CD8-positive, alpha-beta memory T cell (primary cell): ENCODE data around the gene KLHL1. TPM values are rescaled to one million over a fixed set of nuclear protein-coding genes. Genes with fewer than 3 reads are reported as not detected.

Experiments used
- CTCF ChIA-PET: fragments of 350-600 bp; sonication (Branson Sonifier 250); formaldehyde crosslinking; loops from one replicate; lab custom pipeline; 2021; ENCODE audit warnings: antibody characterized with exemption; lab: Charles Lee
- POLR2A ChIA-PET: fragments of 350-600 bp; sonication (Branson Sonifier 250); formaldehyde crosslinking; loops from one replicate; lab custom pipeline; 2021; ENCODE audit warnings: antibody characterized with exemption; lab: Charles Lee
- DNase-seq, 5 donors: peaks; one replicate each; pipeline versions ENCODE4 v3.0.0 to v3.0.0-alpha.2; 2020 to 2022; ENCODE audit warnings: mixed read lengths in 1 of 5
- H3K27ac ChIP-seq: one replicate; pipeline ENCODE4 v1.7.0; 2013; ENCODE audit warnings: low read depth, mild to moderate bottlenecking, low read length, moderate library complexity
- H3K27me3 ChIP-seq: 2 replicates; pipeline ENCODE4 v1.7.0; 2013; ENCODE audit warnings: low read length, mild to moderate bottlenecking; ENCODE audit not compliant: insufficient read depth, poor library complexity, severe bottlenecking
- H3K36me3 ChIP-seq: 2 replicates; pipeline ENCODE4 v1.7.0; 2013; ENCODE audit warnings: mild to moderate bottlenecking, low read length, moderate library complexity; ENCODE audit not compliant: insufficient read depth
- H3K4me1 ChIP-seq: 2 replicates; pipeline ENCODE4 v1.7.0; 2013; ENCODE audit warnings: mild to moderate bottlenecking, low read length, moderate library complexity; ENCODE audit not compliant: insufficient read depth
- H3K4me3 ChIP-seq: 2 replicates; pipeline ENCODE4 v1.7.0; 2013; ENCODE audit warnings: mild to moderate bottlenecking, low read length
- H3K9me3 ChIP-seq: 2 replicates; pipeline ENCODE4 v1.7.0; 2013; ENCODE audit warnings: mild to moderate bottlenecking, low read length
- H3K27ac Mint-ChIP-seq, 8 donors: one replicate each; pipeline ENCODE4 v1.8.0; 2020 to 2021; ENCODE audit warnings: mixed read lengths in 8 of 8, mild to moderate bottlenecking in 6 of 8, inconsistent platforms in 3 of 8, moderate library complexity in 3 of 8
- H3K27me3 Mint-ChIP-seq, 2 donors: one replicate each; pipeline ENCODE4 v1.8.0; 2020 to 2021; ENCODE audit warnings: mixed read lengths in 2 of 2, mild to moderate bottlenecking in 1 of 2, moderate library complexity in 1 of 2
- H3K36me3 Mint-ChIP-seq, 3 donors: one replicate each; pipeline ENCODE4 v1.8.0; 2020 to 2021; ENCODE audit warnings: mixed read lengths in 3 of 3, inconsistent platforms in 1 of 3, mild to moderate bottlenecking in 1 of 3
- H3K4me1 Mint-ChIP-seq, 3 donors: one replicate each; pipeline ENCODE4 v1.8.0; 2020 to 2021; ENCODE audit warnings: mixed read lengths in 3 of 3, inconsistent platforms in 1 of 3, mild to moderate bottlenecking in 1 of 3
- H3K4me3 Mint-ChIP-seq, 7 donors: one replicate each; pipeline ENCODE4 v1.8.0; 2020 to 2021; ENCODE audit warnings: mixed read lengths in 7 of 7, mild to moderate bottlenecking in 6 of 7, moderate library complexity in 4 of 7, inconsistent platforms in 2 of 7
- H3K9me3 Mint-ChIP-seq, 5 donors: one replicate each; pipeline ENCODE4 v1.8.0; 2020 to 2022; ENCODE audit warnings: mixed read lengths in 5 of 5, mild to moderate bottlenecking in 3 of 5, moderate library complexity in 2 of 5, inconsistent platforms in 1 of 5
- polyA plus RNA-seq: library from polyadenylated mRNA; unstranded; fragments of 300-500 nt; fragmentation: Illumina TruSeq; gene quantifications from one replicate; pipeline ENCODE4 v1.2.3, GENCODE V29; 2021
- total RNA-seq, 2 experiments: library from RNA; stranded (reverse); gene quantifications; one replicate each; pipeline ENCODE4 v1.2.3, GENCODE V29; 2021

The KLHL1 gene
- total and polyA plus RNA-seq, 3 experiments from 2014 or later, result not detected

DNA sequence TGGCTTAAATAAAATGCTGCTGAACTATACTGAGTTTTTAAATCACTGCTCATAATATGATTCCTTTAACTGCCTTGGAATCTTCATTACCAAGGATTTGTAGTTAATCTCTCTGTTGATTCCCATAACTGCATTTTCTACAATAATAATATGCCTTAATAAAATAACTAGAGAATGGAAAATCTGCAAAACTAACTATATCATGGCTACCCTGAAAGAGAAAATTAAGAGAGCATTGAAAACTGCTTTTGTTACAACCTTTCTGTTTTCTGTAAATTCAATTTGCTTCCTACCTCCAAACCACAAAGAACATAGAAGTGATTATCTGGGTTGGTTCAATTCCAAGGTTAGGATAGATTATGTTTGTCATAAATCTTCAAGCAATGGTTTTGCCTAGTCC is 203.5 kb downstream of the KLHL1 start:
- ChIA-PET POLR2A (no interaction called here), CTCF (no interaction called here)
- Mint-ChIP-seq H3K27me3 (no peaks in the 10 kb centered on the region), H3K4me3 (no peak overlapping the region), H3K9me3 (peaks cover 7 to 16% (median 10%) of the 10 kb centered on the region in 5 donors), H3K27ac (no peak overlapping the region), H3K4me1 (no peaks in the 10 kb centered on the region), H3K36me3 (no peaks in the 10 kb centered on the region)
- no peak overlapping the region for H3K4me3 ChIP-seq
- H3K27ac ChIP-seq, result no peak overlapping the region
- H3K36me3 ChIP-seq, result no peaks in the 10 kb centered on the region
- no peak for DNase-seq
- H3K4me1 ChIP-seq, result no peaks in the 10 kb centered on the region
- H3K27me3 ChIP-seq, result no peaks in the 10 kb centered on the region
- H3K9me3 ChIP-seq, result no peaks in the 10 kb centered on the region

DNA sequence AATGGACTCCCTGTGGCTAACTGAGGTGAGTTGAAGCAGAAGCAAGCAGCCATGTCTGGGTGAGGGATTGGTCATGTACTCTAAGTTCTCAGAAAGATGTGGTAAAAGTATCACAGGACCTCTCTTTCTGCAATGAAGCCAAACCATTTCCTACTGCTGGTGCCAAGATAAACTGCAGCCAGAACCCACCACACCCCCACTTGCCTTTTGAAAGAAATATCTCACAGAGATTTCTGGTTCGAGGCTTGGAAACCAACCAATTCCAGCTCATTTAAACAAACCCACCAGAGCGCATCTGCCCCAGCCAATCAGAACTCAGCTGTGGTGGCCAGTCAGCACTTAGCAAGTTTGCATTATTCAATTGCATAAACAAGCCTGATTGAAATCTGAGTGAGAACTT is 205.2 kb downstream of the KLHL1 start:
- POLR2A ChIA-PET, result no interaction called here
- CTCF ChIA-PET, result no interaction called here

DNA sequence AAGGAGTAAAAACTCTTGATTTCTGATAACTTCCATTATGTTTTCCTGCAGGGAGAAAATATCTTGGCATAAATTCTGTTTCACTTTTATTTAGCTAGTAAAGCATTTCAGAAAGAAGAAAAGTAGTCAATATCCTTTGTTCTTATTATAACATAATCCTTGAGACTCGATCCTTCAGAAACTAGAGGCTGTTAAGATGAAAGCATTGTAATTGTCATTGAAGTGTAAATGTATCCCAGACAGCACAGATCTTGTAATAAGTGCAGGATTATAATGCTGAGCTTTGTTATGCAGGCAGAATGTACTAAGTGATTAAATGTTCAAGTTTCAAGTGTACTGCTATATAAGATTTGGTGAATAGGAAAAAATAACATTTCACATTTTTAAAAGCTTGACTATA is 225.8 kb downstream of the KLHL1 start:
- Histone ChIP-seq H3K36me3 (no peaks in the 10 kb centered on the region), H3K4me1 (no peaks in the 10 kb centered on the region), H3K27ac (no peak overlapping the region), H3K9me3 (no peaks in the 10 kb centered on the region), H3K4me3 (no peak overlapping the region), H3K27me3 (no peaks in the 10 kb centered on the region)
- CTCF ChIA-PET, result no interaction called here
- DNase-seq, result no peak
- Mint-ChIP-seq H3K9me3 (peaks cover 0 to 27% (median 3%) of the 10 kb centered on the region in 5 donors), H3K27ac (no peak overlapping the region), H3K4me1 (no peaks in the 10 kb centered on the region), H3K36me3 (no peaks in the 10 kb centered on the region), H3K4me3 (no peak overlapping the region), H3K27me3 (no peaks in the 10 kb centered on the region)
- POLR2A ChIA-PET, result no interaction called here

More for the DNA sequence above, 205.2 kb downstream of the KLHL1 start:
- H3K4me1 ChIP-seq, result no peaks in the 10 kb centered on the region
- no peak overlapping the region for H3K4me3 ChIP-seq
- no peak for DNase-seq
- Mint-ChIP-seq H3K27me3 (no peaks in the 10 kb centered on the region), H3K4me3 (no peak overlapping the region), H3K27ac (no peak overlapping the region), H3K36me3 (no peaks in the 10 kb centered on the region), H3K4me1 (no peaks in the 10 kb centered on the region), H3K9me3 (peaks cover 11 to 21% (median 14%) of the 10 kb centered on the region in 5 donors)
- no peaks in the 10 kb centered on the region for H3K9me3 ChIP-seq
- H3K27ac ChIP-seq, result no peak overlapping the region
- H3K36me3 ChIP-seq, result no peaks in the 10 kb centered on the region
- no peaks in the 10 kb centered on the region for H3K27me3 ChIP-seq

DNA sequence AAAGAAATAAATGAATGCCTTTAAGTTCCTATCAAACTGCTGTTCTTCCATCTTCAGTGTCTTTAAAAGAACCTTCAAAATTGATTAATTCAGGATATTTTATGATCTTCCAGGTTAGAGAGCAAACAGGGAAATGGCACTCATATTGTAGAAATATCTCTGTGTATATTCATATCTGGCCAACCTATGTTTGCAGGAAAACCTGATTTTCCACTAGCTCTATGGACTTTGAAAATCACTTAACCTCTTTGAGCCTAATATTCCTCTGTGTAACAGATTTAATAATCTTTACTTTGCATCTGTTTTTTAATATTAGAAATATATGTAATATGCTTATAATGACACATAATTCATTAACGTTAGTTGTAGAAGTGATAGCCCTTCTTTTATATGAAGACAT is 228.3 kb downstream of the KLHL1 start:
- H3K4me1 Mint-ChIP-seq, result no peaks in the 10 kb centered on the region
- ChIA-PET CTCF (no interaction called here), POLR2A (no interaction called here)
- H3K27me3 Mint-ChIP-seq, result no peaks in the 10 kb centered on the region
- H3K9me3 Mint-ChIP-seq, result peaks cover 0 to 28% (median 3%) of the 10 kb centered on the region in 5 donors
- no peak overlapping the region for H3K4me3 Mint-ChIP-seq
- Histone ChIP-seq H3K4me1 (no peaks in the 10 kb centered on the region), H3K36me3 (no peaks in the 10 kb centered on the region), H3K4me3 (no peak overlapping the region), H3K9me3 (no peaks in the 10 kb centered on the region), H3K27me3 (no peaks in the 10 kb centered on the region), H3K27ac (no peak overlapping the region)
- no peak overlapping the region for H3K27ac Mint-ChIP-seq
- no peak for DNase-seq
- no peaks in the 10 kb centered on the region for H3K36me3 Mint-ChIP-seq

DNA sequence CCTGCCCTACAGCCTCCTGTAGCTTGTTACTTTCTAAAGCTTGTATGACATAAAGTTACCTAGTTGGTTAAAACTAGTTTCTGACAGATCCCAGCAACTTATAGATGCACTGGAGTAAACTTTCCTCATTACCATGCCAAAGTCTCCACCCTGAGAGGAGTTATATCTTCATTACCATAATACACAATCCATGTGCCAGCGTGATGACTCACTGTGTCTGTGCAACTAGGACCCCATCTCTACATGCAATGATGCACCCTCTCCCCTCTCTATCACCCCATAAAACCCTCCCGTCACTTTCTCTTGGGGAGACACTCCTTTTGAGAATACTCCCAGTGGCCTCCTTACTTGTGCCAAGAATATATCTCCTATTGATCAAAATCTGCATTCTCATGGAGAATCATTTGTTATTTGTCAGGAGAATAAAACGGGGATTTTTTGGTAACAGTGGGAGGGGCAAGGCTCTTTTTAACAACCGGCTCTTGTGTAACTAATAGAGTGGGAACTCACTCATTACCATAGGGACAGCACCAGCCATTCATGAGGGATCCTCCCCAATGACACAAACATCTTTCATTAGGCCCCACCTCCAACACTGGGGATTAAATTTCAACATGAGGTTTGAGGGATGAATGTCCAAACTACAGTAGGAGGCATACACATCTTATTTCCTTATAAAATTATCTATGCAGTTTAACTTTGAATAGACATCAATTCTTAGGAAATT is 235.8 kb downstream of the KLHL1 start:
- Histone ChIP-seq H3K27ac (no peak overlapping the region), H3K4me3 (no peak overlapping the region), H3K36me3 (no peaks in the 10 kb centered on the region), H3K27me3 (no peaks in the 10 kb centered on the region), H3K4me1 (no peaks in the 10 kb centered on the region), H3K9me3 (no peaks in the 10 kb centered on the region)
- CTCF ChIA-PET, result no interaction called here
- POLR2A ChIA-PET, result no interaction called here
- peaks cover 2 to 26% (median 6%) of the 10 kb centered on the region in 5 donors for H3K9me3 Mint-ChIP-seq
- no peak for DNase-seq
- no peak overlapping the region for H3K4me3 Mint-ChIP-seq
- H3K4me1 Mint-ChIP-seq, result no peaks in the 10 kb centered on the region
- H3K27ac Mint-ChIP-seq, result no peak overlapping the region
- H3K27me3 Mint-ChIP-seq, result no peaks in the 10 kb centered on the region
- H3K36me3 Mint-ChIP-seq, result no peaks in the 10 kb centered on the region

DNA sequence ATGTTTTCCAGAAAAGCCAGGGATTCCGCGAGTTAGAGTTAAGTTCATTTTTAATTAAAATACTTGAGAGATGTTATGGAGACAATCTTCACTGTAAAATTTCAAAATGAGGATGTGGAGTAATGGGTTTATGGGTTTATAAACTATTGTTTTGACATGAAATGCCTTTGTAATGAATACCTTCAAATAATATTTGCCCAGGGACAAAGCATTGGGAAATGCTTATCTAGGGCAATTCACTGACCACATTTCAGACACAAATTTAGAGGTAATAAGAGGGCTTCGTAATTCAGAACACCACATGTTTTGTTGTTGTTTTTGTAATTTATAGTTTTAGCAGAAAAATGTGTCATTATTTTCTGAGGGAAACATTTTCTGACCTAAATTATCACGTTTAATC is 241.7 kb downstream of the KLHL1 start:
- Histone ChIP-seq H3K4me3 (no peak overlapping the region), H3K36me3 (no peaks in the 10 kb centered on the region), H3K9me3 (no peaks in the 10 kb centered on the region), H3K4me1 (no peaks in the 10 kb centered on the region), H3K27me3 (no peaks in the 10 kb centered on the region), H3K27ac (no peak overlapping the region)
- DNase-seq, result no peak
- CTCF ChIA-PET, result no interaction called here
- Mint-ChIP-seq H3K27me3 (no peaks in the 10 kb centered on the region), H3K4me1 (no peaks in the 10 kb centered on the region), H3K9me3 (peaks cover 0 to 18% (median 3%) of the 10 kb centered on the region in 5 donors), H3K36me3 (no peaks in the 10 kb centered on the region), H3K27ac (no peak overlapping the region), H3K4me3 (no peak overlapping the region)
- POLR2A ChIA-PET, result no interaction called here

DNA sequence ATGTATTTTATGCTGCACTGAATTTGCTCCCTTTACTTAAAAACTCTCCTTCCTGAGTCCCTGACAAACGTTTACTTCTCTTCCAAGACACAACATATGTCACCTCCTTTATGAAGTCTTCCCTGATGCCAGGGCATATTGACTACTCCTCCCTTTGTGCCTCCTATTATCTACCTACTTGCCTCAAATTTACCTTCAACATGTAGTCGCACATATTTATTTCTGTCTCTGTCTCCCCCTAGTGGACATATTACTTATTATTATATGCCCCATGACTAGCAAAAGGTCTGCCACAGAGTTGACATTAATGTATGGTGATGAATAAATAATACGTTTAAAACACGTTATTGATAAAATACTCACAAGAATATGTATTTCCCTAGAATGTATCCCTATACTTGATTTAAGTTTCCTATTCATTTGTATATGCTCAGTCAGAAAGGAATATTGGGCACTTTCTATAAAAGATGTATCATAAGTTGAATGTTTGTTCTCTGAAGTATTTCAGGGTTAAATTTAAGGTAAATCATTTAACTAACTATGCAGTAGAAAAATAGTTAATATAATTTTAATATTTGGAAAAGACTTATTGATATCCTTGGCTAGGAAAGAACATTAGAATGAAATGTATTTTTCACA is 250.9 kb downstream of the KLHL1 start:
- Mint-ChIP-seq H3K4me3 (no peak overlapping the region), H3K36me3 (no peaks in the 10 kb centered on the region), H3K27ac (no peak overlapping the region), H3K27me3 (no peaks in the 10 kb centered on the region), H3K4me1 (no peaks in the 10 kb centered on the region), H3K9me3 (peaks cover 1 to 15% (median 5%) of the 10 kb centered on the region in 5 donors)
- Histone ChIP-seq H3K27me3 (no peaks in the 10 kb centered on the region), H3K36me3 (no peaks in the 10 kb centered on the region), H3K27ac (no peak overlapping the region), H3K4me3 (no peak overlapping the region), H3K9me3 (no peaks in the 10 kb centered on the region), H3K4me1 (no peaks in the 10 kb centered on the region)
- DNase-seq, result no peak
- POLR2A ChIA-PET, result no interaction called here
- CTCF ChIA-PET, result no interaction called here

DNA sequence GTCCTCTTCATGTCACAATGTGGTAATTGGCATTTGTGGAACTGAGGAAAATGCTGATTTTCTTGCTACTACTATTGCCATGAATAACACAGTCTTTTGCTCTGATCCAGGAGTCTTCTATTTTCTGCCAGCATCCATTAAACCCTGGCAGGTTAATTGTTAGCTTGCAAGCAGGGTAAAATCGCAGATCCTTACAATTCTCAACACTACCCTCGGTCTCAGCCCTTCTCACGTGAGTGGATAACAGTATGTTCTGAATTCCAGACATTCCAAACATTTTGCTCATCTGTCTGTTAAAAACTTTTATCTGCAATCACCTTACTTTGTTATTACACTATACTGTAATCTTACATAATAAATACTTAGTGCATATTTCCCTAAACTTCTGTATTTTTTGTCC is 251.9 kb downstream of the KLHL1 start:
- H3K27me3 ChIP-seq, result no peaks in the 10 kb centered on the region
- no peaks in the 10 kb centered on the region for H3K4me1 ChIP-seq
- H3K36me3 ChIP-seq, result no peaks in the 10 kb centered on the region
- CTCF ChIA-PET, result no interaction called here
- Mint-ChIP-seq H3K9me3 (peaks cover 1 to 19% (median 5%) of the 10 kb centered on the region in 5 donors), H3K4me3 (no peak overlapping the region), H3K4me1 (no peaks in the 10 kb centered on the region), H3K27ac (no peak overlapping the region), H3K36me3 (no peaks in the 10 kb centered on the region), H3K27me3 (no peaks in the 10 kb centered on the region)
- no peak overlapping the region for H3K27ac ChIP-seq
- no peak overlapping the region for H3K4me3 ChIP-seq
- POLR2A ChIA-PET, result no interaction called here
- DNase-seq, result no peak
- no peaks in the 10 kb centered on the region for H3K9me3 ChIP-seq
